WTC11 (cell line): ENCODE measurements around the gene ZNF521.

Experiments
- CREB1 ChIP-seq: sonication (generic); formaldehyde crosslinking; IDR thresholded peaks from 2 replicates; pipeline ENCODE4 v1.8.0; 2023; ENCODE audit warnings: mild to moderate bottlenecking, missing genetic modification reagents
- NFATC4 ChIP-seq: fragments of 250-450 bp; sonication (Bioruptor Pico); IDR thresholded peaks from 2 replicates; pipeline ENCODE4 v1.9.0; 2021; ENCODE audit warnings: mild to moderate bottlenecking
- ZNF317 ChIP-seq: sonication (generic); formaldehyde crosslinking; IDR thresholded peaks from 2 replicates; pipeline ENCODE4 v1.8.1; 2023; ENCODE audit warnings: low read depth, mild to moderate bottlenecking, moderate library complexity, missing genetic modification reagents, borderline replicate concordance
- ZNF671 ChIP-seq: fragments of 250-450 bp; sonication (Bioruptor Pico); IDR thresholded peaks from 2 replicates; pipeline ENCODE4 v1.8.0; 2021; ENCODE audit warnings: mild to moderate bottlenecking
- TF ChIP-seq, protein P1 (sequence below): fragments of 200-600 bp; IDR thresholded peaks from 2 replicates; pipeline ENCODE4 v1.8.0; 2022; ENCODE audit warnings: antibody characterized with exemption
- TF ChIP-seq, protein P2 (sequence below): sonication (generic); formaldehyde crosslinking; IDR thresholded peaks from 2 replicates; pipeline ENCODE4 v1.8.0; 2022; ENCODE audit warnings: mild to moderate bottlenecking, missing genetic modification reagents
- TF ChIP-seq, protein P3 (sequence below): sonication (generic); formaldehyde crosslinking; IDR thresholded peaks from 2 replicates; pipeline ENCODE4 v1.8.1; 2023; ENCODE audit warnings: mild to moderate bottlenecking, missing genetic modification reagents
- TF ChIP-seq, protein P4 (sequence below): sonication (generic); formaldehyde crosslinking; IDR thresholded peaks from 2 replicates; pipeline ENCODE4 v1.8.1; 2023; ENCODE audit warnings: mild to moderate bottlenecking, missing genetic modification reagents, moderate library complexity
- TF ChIP-seq, protein P5 (sequence below): sonication (generic); formaldehyde crosslinking; IDR thresholded peaks from 2 replicates; pipeline ENCODE4 v1.8.1; 2022; ENCODE audit warnings: missing genetic modification reagents, borderline replicate concordance
- TF ChIP-seq, protein P6 (sequence below): sonication (generic); formaldehyde crosslinking; IDR thresholded peaks from 2 replicates; pipeline ENCODE4 v1.8.1; 2022; ENCODE audit warnings: low read depth, mild to moderate bottlenecking, moderate library complexity, missing genetic modification reagents, borderline replicate concordance
- TF ChIP-seq, protein P7 (sequence below): sonication (generic); formaldehyde crosslinking; IDR thresholded peaks from 2 replicates; pipeline ENCODE4 v1.8.0; 2023; ENCODE audit warnings: mild to moderate bottlenecking, missing genetic modification reagents

DNA sequence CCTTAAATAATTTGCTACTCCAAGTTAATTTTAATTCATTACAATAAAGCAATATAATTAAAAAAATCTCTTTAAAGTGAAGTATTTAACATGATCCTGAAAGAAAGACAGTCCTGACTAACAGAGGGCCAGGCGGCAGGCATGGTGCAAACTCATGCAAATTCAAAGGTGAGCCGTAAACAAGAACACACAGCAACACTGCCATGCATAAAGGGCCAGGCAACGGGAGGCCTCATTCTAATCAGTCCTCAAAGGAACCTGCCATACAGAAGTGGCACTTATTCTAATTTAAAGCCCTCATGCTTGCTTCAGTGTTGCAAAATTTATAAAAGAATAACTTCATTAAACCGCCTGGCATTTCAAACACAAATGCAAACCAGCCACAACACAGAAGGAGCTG is 277.0 kb downstream of the ZNF521 start:
- TF ChIP-seq, protein P1, sequence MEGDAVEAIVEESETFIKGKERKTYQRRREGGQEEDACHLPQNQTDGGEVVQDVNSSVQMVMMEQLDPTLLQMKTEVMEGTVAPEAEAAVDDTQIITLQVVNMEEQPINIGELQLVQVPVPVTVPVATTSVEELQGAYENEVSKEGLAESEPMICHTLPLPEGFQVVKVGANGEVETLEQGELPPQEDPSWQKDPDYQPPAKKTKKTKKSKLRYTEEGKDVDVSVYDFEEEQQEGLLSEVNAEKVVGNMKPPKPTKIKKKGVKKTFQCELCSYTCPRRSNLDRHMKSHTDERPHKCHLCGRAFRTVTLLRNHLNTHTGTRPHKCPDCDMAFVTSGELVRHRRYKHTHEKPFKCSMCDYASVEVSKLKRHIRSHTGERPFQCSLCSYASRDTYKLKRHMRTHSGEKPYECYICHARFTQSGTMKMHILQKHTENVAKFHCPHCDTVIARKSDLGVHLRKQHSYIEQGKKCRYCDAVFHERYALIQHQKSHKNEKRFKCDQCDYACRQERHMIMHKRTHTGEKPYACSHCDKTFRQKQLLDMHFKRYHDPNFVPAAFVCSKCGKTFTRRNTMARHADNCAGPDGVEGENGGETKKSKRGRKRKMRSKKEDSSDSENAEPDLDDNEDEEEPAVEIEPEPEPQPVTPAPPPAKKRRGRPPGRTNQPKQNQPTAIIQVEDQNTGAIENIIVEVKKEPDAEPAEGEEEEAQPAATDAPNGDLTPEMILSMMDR, result no peak
- no peak for TF ChIP-seq ZNF671 (CRISPR knock-in tag)
- TF ChIP-seq, protein P2, sequence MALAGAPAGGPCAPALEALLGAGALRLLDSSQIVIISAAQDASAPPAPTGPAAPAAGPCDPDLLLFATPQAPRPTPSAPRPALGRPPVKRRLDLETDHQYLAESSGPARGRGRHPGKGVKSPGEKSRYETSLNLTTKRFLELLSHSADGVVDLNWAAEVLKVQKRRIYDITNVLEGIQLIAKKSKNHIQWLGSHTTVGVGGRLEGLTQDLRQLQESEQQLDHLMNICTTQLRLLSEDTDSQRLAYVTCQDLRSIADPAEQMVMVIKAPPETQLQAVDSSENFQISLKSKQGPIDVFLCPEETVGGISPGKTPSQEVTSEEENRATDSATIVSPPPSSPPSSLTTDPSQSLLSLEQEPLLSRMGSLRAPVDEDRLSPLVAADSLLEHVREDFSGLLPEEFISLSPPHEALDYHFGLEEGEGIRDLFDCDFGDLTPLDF (CRISPR knock-in tag), result no peak
- TF ChIP-seq NFATC4 (CRISPR knock-in tag), result no peak
- TF ChIP-seq, protein P3, sequence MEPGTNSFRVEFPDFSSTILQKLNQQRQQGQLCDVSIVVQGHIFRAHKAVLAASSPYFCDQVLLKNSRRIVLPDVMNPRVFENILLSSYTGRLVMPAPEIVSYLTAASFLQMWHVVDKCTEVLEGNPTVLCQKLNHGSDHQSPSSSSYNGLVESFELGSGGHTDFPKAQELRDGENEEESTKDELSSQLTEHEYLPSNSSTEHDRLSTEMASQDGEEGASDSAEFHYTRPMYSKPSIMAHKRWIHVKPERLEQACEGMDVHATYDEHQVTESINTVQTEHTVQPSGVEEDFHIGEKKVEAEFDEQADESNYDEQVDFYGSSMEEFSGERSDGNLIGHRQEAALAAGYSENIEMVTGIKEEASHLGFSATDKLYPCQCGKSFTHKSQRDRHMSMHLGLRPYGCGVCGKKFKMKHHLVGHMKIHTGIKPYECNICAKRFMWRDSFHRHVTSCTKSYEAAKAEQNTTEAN (CRISPR knock-in tag), result no peak
- TF ChIP-seq, protein P4, sequence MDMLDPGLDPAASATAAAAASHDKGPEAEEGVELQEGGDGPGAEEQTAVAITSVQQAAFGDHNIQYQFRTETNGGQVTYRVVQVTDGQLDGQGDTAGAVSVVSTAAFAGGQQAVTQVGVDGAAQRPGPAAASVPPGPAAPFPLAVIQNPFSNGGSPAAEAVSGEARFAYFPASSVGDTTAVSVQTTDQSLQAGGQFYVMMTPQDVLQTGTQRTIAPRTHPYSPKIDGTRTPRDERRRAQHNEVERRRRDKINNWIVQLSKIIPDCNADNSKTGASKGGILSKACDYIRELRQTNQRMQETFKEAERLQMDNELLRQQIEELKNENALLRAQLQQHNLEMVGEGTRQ (CRISPR knock-in tag), result no peak
- TF ChIP-seq, protein P5, sequence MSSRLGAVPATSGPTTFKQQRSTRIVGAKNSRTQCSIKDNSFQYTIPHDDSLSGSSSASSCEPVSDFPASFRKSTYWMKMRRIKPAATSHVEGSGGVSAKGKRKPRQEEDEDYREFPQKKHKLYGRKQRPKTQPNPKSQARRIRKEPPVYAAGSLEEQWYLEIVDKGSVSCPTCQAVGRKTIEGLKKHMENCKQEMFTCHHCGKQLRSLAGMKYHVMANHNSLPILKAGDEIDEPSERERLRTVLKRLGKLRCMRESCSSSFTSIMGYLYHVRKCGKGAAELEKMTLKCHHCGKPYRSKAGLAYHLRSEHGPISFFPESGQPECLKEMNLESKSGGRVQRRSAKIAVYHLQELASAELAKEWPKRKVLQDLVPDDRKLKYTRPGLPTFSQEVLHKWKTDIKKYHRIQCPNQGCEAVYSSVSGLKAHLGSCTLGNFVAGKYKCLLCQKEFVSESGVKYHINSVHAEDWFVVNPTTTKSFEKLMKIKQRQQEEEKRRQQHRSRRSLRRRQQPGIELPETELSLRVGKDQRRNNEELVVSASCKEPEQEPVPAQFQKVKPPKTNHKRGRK, result no peak
- no peak for TF ChIP-seq ZNF317 (CRISPR knock-in tag)
- no peak for TF ChIP-seq CREB1 (CRISPR knock-in tag)
- TF ChIP-seq, protein P6, sequence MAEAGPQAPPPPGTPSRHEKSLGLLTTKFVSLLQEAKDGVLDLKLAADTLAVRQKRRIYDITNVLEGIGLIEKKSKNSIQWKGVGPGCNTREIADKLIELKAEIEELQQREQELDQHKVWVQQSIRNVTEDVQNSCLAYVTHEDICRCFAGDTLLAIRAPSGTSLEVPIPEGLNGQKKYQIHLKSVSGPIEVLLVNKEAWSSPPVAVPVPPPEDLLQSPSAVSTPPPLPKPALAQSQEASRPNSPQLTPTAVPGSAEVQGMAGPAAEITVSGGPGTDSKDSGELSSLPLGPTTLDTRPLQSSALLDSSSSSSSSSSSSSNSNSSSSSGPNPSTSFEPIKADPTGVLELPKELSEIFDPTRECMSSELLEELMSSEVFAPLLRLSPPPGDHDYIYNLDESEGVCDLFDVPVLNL, result no peak
- TF ChIP-seq, protein P7, sequence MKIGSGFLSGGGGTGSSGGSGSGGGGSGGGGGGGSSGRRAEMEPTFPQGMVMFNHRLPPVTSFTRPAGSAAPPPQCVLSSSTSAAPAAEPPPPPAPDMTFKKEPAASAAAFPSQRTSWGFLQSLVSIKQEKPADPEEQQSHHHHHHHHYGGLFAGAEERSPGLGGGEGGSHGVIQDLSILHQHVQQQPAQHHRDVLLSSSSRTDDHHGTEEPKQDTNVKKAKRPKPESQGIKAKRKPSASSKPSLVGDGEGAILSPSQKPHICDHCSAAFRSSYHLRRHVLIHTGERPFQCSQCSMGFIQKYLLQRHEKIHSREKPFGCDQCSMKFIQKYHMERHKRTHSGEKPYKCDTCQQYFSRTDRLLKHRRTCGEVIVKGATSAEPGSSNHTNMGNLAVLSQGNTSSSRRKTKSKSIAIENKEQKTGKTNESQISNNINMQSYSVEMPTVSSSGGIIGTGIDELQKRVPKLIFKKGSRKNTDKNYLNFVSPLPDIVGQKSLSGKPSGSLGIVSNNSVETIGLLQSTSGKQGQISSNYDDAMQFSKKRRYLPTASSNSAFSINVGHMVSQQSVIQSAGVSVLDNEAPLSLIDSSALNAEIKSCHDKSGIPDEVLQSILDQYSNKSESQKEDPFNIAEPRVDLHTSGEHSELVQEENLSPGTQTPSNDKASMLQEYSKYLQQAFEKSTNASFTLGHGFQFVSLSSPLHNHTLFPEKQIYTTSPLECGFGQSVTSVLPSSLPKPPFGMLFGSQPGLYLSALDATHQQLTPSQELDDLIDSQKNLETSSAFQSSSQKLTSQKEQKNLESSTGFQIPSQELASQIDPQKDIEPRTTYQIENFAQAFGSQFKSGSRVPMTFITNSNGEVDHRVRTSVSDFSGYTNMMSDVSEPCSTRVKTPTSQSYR (CRISPR knock-in tag), result no peak
